OCI-LY1 (cell line): ENCODE measurements around the gene MRTO4.

Experiments
- EZH2 ChIP-seq: fragments of 200-600 bp; sonication (generic), shearing (Covaris generic); IDR thresholded peaks from 2 replicates; pipeline ENCODE4 v1.8.0; 2017; ENCODE audit warnings: borderline replicate concordance, mixed run types, mild to moderate bottlenecking, antibody characterized with exemption, low read length, moderate library complexity, mixed read lengths
- TF ChIP-seq, protein P1 (sequence below): fragments of 200-600 bp; sonication (generic), shearing (Covaris generic); IDR thresholded peaks from 2 replicates; pipeline ENCODE4 v1.5.1; 2017; ENCODE audit warnings: mild to moderate bottlenecking, antibody characterized with exemption, low read length, moderate library complexity, mixed read lengths

GRCh38 chr1:19205403-19205802, 46.2 kb upstream of the MRTO4 start:
- TF ChIP-seq EZH2 = no peak
- TF ChIP-seq, protein P1, sequence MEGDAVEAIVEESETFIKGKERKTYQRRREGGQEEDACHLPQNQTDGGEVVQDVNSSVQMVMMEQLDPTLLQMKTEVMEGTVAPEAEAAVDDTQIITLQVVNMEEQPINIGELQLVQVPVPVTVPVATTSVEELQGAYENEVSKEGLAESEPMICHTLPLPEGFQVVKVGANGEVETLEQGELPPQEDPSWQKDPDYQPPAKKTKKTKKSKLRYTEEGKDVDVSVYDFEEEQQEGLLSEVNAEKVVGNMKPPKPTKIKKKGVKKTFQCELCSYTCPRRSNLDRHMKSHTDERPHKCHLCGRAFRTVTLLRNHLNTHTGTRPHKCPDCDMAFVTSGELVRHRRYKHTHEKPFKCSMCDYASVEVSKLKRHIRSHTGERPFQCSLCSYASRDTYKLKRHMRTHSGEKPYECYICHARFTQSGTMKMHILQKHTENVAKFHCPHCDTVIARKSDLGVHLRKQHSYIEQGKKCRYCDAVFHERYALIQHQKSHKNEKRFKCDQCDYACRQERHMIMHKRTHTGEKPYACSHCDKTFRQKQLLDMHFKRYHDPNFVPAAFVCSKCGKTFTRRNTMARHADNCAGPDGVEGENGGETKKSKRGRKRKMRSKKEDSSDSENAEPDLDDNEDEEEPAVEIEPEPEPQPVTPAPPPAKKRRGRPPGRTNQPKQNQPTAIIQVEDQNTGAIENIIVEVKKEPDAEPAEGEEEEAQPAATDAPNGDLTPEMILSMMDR = no peak
